Measurements from ENCODE around the gene TP53RK.

GRCh38 chr20:46636514-46636913, 52.7 kb downstream of the TP53RK start:
- TF ChIP-seq CTCF (IDR thresholded peaks at IDR 0.05) (no peak), POLR2AphosphoS5 (IDR thresholded peaks at IDR 0.05) (no peak), POLR2A (IDR thresholded peaks at IDR 0.05) (no peak)
